CD14-positive monocyte (primary cell): ENCODE data around the gene WIPI1. TPM values are rescaled to one million over a fixed set of nuclear protein-coding genes. Genes with fewer than 3 reads are reported as not detected.

Experiments
- DNase-seq, 3 donors: peaks; one replicate each; pipeline ENCODE4 v3.0.0-alpha.2; 2011 to 2022
- H2AFZ ChIP-seq: 2 replicates; pipeline ENCODE4 v1.6.0; 2012; ENCODE audit warnings: mild to moderate bottlenecking, low read depth, low read length, inconsistent platforms; ENCODE audit not compliant: insufficient read depth, poor library complexity, severe bottlenecking
- H3K27ac ChIP-seq, 2 donors: 1 replicate in 1 of 2; 2 replicates in 1 of 2; pipeline ENCODE4 v1.5.1; 2012 to 2013; ENCODE audit warnings: low read length in 2 of 2, control low read depth in 1 of 2, inconsistent platforms in 1 of 2, low read depth in 1 of 2, mild to moderate bottlenecking in 1 of 2
- H3K27me3 ChIP-seq, 2 donors: one replicate each; pipeline versions ENCODE4 v1.6.0 to v1.6.1; 2011 to 2013; ENCODE audit warnings: low read length in 2 of 2; ENCODE audit not compliant: control insufficient read depth in 2 of 2, insufficient read depth in 2 of 2
- H3K36me3 ChIP-seq, 2 donors: replicated peaks in 1 of 2; 1 replicate in 1 of 2; 2 replicates in 1 of 2; pipeline versions ENCODE4 v1.5.1 to v1.6.1; 2012 to 2013; ENCODE audit warnings: low read length in 2 of 2, control low read depth in 1 of 2, inconsistent platforms in 1 of 2, mild to moderate bottlenecking in 1 of 2; ENCODE audit not compliant: insufficient read depth in 2 of 2, control insufficient read depth in 1 of 2
- H3K4me1 ChIP-seq, 2 donors: 1 replicate in 1 of 2; 2 replicates in 1 of 2; pipeline versions ENCODE4 v1.5.1 to v1.6.1; 2012 to 2013; ENCODE audit warnings: low read length in 2 of 2, control low read depth in 1 of 2, inconsistent platforms in 1 of 2, mild to moderate bottlenecking in 1 of 2, moderate library complexity in 1 of 2; ENCODE audit not compliant: insufficient read depth in 2 of 2, control insufficient read depth in 1 of 2
- H3K4me2 ChIP-seq: replicated peaks from 2 replicates; pipeline ENCODE3; 2012; ENCODE audit warnings: low read length, moderate library complexity, mild to moderate bottlenecking; ENCODE audit not compliant: poor library complexity, severe bottlenecking; ENCODE audit errors: extremely low read depth
- H3K4me3 ChIP-seq, 3 experiments: fragments of 200-600 bp in 1 of 3; sonication (generic) in 1 of 3; replicated peaks in 1 of 3; 1 replicate in 2 of 3; 2 replicates in 1 of 3; pipeline ENCODE4 v1.5.1; 2011 to 2013; ENCODE audit warnings: low read length in 3 of 3, mild to moderate bottlenecking in 3 of 3, control low read depth in 2 of 3, low read depth in 2 of 3, inconsistent platforms in 1 of 3, moderate library complexity in 1 of 3
- H3K79me2 ChIP-seq: 2 replicates; pipeline ENCODE4 v1.6.0; 2012; ENCODE audit warnings: mild to moderate bottlenecking, control low read depth, inconsistent platforms, low read length, moderate library complexity; ENCODE audit not compliant: insufficient read depth
- H3K9ac ChIP-seq: 2 replicates; pipeline ENCODE4 v1.6.0; 2017; ENCODE audit warnings: low read length, mild to moderate bottlenecking; ENCODE audit not compliant: insufficient read depth, poor library complexity, severe bottlenecking
- H3K9me3 ChIP-seq, 2 donors: replicated peaks in 1 of 2; 1 replicate in 1 of 2; 2 replicates in 1 of 2; pipeline versions ENCODE4 v1.5.1 to v1.6.1; 2012 to 2013; ENCODE audit warnings: low read length in 2 of 2, control low read depth in 1 of 2; ENCODE audit not compliant: control insufficient read depth in 1 of 2, insufficient read depth in 1 of 2
- H4K20me1 ChIP-seq: 2 replicates; pipeline ENCODE4 v1.6.0; 2012; ENCODE audit warnings: mild to moderate bottlenecking, low read length, control low read depth, moderate library complexity; ENCODE audit not compliant: insufficient read depth
- H3K27ac Mint-ChIP-seq, 7 donors: one replicate each; pipeline ENCODE4 v1.8.0; 2020; ENCODE audit warnings: mild to moderate bottlenecking in 7 of 7, mixed read lengths in 7 of 7, moderate library complexity in 6 of 7, inconsistent platforms in 2 of 7
- H3K27me3 Mint-ChIP-seq, 3 donors: one replicate each; pipeline ENCODE4 v1.8.0; 2021 to 2022; ENCODE audit warnings: low read depth in 3 of 3, mild to moderate bottlenecking in 3 of 3, mixed read lengths in 3 of 3, moderate library complexity in 3 of 3, inconsistent platforms in 1 of 3
- H3K36me3 Mint-ChIP-seq, 2 donors: one replicate each; pipeline ENCODE4 v1.8.0; 2020; ENCODE audit warnings: mixed read lengths in 2 of 2, inconsistent platforms in 1 of 2, mild to moderate bottlenecking in 1 of 2
- H3K4me1 Mint-ChIP-seq: one replicate; pipeline ENCODE4 v1.8.0; 2020; ENCODE audit warnings: mild to moderate bottlenecking, mixed read lengths
- H3K4me3 Mint-ChIP-seq, 2 donors: one replicate each; pipeline ENCODE4 v1.8.0; 2020; ENCODE audit warnings: mild to moderate bottlenecking in 2 of 2, mixed read lengths in 2 of 2, moderate library complexity in 1 of 2
- H3K9me3 Mint-ChIP-seq, 7 donors: one replicate each; pipeline ENCODE4 v1.8.0; 2020 to 2022; ENCODE audit warnings: mixed read lengths in 7 of 7, mild to moderate bottlenecking in 6 of 7, moderate library complexity in 6 of 7, inconsistent platforms in 2 of 7
- WGBS: methylation state at CpG from one replicate; pipeline ENCODE4 v1.1.5; 2013; ENCODE audit warnings: missing lambda C conversion rate; ENCODE audit not compliant: insufficient coverage; 5-methylcytosine and 5-hydroxymethylcytosine counted together
- intact Hi-C, 2 donors: fragments of 100-400 bp; cut with micrococcal nuclease; formaldehyde crosslinking; loops; one replicate each; pipeline versions ENCODE4 v1.15.0 to v1.15.1; 2023
- polyA plus RNA-seq, 3 donors: library from polyadenylated mRNA; depleted of rRNA in 1 of 3; unstranded in 2 of 3; stranded (reverse) in 1 of 3; fragments of 300-500 nt in 2 of 3; fragments of >200 nt in 1 of 3; fragmentation: Illumina TruSeq in 2 of 3; gene quantifications; 1 replicate in 2 of 3; 2 replicates in 1 of 3; pipeline ENCODE4 v1.2.3, GENCODE V29; 2012 to 2021
- TF ChIP-seq, protein P1 (sequence below): fragments of 200-600 bp; IDR thresholded peaks from one replicate; pipeline ENCODE4 v1.8.0; 2022; ENCODE audit warnings: antibody characterized with exemption, mild to moderate bottlenecking

Gene WIPI1
- polyA plus RNA-seq, 3 donors, result 19.9 to 31.9 (median 22.1) TPM

DNA sequence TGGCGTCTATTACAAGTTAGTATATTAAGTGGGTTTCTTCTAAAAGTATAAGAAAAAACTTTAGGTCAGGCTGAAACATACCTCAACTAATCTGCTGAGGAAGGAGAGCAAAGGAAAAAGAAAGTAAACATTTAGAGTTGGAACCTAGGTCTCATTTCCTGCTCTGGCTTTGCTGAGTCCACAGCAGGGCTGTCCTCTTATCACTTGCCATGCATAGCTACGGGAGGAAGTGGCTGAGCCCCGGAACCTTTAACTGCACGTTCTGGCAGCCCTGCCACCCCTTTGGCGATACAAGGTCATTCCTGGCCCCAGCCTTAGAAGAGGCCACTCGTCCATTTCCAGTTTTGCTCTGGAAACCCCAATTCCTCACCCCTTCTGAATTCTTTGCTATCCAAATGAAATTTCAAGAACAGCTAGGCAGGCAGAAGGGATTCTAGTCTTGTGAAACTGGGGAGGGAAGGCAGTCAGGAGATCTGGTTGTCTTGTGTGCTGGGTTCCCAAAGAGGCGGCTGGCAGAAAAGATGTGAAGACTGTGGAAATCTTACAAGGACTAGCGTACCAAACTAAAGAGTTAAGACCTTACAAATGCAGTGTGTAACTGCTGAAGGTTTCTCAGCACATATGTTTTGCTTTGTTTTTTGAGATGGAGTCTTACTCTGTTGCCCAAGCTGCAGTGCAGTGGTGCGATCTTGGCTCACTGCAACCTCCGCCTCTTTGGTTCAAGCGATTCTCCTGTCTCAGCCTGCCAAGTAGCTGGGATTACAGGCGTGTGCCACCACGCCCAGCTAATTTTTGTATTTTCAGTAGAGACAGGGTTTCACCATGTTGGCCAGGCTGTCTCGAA lies 19.1 kb downstream of the WIPI1 start:
- intact Hi-C loops, result loop anchor here (5.0 kb wide), 1 partner anchor 176 kb away; no protein-coding TSS in a partner anchor
- no peaks in the 10 kb centered on the region for H3K9me3 Mint-ChIP-seq
- peaks cover 62% of the 10 kb centered on the region for H3K4me1 Mint-ChIP-seq
- H3K4me3 Mint-ChIP-seq, result peak overlapping the region; percentile 68 to 82
- Histone ChIP-seq H4K20me1 (no peaks in the 10 kb centered on the region), H3K79me2 (no peaks in the 10 kb centered on the region), H3K4me1 (peaks cover 62 to 66% of the 10 kb centered on the region in 2 donors), H3K4me3 (peak overlapping the region; percentile 13 to 68 (median 49)), H3K27me3 (no peaks in the 10 kb centered on the region), H2AFZ (peak overlapping the region; percentile 70), H3K9ac (peak overlapping the region; percentile 55), H3K36me3 (peaks cover 23 to 33% of the 10 kb centered on the region in 2 donors), H3K27ac (peak overlapping the region; percentile 81 to 89), H3K4me2 (peak overlapping the region; percentile 70), H3K9me3 (no peaks in the 10 kb centered on the region)
- WGBS, result 57% methylated on average over 10 of the region's 14 CpGs
- H3K36me3 Mint-ChIP-seq, result peaks cover 30 to 38% of the 10 kb centered on the region in 2 donors
- TF ChIP-seq, protein P1, sequence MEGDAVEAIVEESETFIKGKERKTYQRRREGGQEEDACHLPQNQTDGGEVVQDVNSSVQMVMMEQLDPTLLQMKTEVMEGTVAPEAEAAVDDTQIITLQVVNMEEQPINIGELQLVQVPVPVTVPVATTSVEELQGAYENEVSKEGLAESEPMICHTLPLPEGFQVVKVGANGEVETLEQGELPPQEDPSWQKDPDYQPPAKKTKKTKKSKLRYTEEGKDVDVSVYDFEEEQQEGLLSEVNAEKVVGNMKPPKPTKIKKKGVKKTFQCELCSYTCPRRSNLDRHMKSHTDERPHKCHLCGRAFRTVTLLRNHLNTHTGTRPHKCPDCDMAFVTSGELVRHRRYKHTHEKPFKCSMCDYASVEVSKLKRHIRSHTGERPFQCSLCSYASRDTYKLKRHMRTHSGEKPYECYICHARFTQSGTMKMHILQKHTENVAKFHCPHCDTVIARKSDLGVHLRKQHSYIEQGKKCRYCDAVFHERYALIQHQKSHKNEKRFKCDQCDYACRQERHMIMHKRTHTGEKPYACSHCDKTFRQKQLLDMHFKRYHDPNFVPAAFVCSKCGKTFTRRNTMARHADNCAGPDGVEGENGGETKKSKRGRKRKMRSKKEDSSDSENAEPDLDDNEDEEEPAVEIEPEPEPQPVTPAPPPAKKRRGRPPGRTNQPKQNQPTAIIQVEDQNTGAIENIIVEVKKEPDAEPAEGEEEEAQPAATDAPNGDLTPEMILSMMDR, result no peak
- no peaks in the 10 kb centered on the region for H3K27me3 Mint-ChIP-seq
- peak; percentile 52 to 73 (median 65) for DNase-seq
- H3K27ac Mint-ChIP-seq, result peak overlapping the region; percentile 87 to 93 (median 89)

DNA sequence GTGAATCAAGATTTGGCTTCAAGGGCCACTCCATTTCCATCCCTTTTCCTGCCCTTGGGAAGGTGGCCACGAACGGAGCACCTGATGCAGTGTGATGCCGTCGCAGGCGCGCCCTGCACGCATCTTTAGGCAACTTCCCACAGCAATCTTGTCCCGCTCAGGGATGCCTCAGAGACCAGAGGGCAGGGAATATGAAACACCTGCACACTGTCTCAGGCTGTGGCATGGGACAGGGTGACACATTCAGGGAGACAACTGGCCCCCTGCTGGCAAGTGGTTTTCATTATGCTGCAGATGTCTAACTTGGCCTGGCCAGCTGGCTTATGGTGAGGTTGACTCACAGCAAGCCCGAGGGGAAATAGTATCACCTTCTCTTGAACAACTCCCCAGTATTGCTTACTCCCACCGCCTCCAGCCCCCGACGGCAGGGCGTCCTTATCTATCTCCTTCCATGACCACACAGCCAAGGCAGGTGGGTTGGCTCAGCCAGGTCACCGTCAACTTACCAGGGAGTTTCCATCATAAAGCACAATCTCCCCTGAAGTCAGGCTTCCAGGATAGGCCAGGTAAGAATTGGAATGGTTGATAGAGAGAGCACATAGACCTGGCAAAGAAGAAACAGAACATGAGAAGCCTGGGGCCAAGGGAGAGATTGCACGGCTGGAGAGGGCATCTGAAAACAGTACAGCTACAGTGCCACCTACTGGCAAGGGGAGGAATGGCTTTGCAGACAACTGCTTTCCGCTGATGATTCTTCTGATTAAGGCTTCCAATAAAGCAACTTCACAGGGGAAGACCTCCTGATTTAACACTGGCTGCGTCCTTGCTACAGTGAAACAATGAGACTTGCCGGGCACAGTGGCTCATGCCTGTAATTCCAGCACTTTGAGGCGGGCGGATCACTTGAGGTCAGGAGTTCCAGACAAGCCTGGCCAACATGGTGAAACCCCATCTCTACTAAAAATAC lies 21.1 kb downstream of the WIPI1 start:
- Mint-ChIP-seq H3K4me3 (peak overlapping the region; percentile 13 to 59), H3K27ac (peak overlapping the region; percentile 8 to 80 (median 52)), H3K27me3 (peaks cover 0 to 3% (median 1%) of the 10 kb centered on the region in 3 donors), H3K9me3 (no peaks in the 10 kb centered on the region), H3K4me1 (peaks cover 46% of the 10 kb centered on the region), H3K36me3 (peaks cover 47 to 50% of the 10 kb centered on the region in 2 donors)
- H4K20me1 ChIP-seq, result no peaks in the 10 kb centered on the region
- H3K27me3 ChIP-seq, result no peaks in the 10 kb centered on the region
- TF ChIP-seq, protein P1, result peak; percentile 89
- H3K4me3 ChIP-seq, result no peak overlapping the region
- H3K4me2 ChIP-seq, result no peak overlapping the region
- no peaks in the 10 kb centered on the region for H3K79me2 ChIP-seq
- H3K36me3 ChIP-seq, result peaks cover 42 to 48% of the 10 kb centered on the region in 2 donors
- no peak overlapping the region for H3K27ac ChIP-seq
- no peak overlapping the region for H3K9ac ChIP-seq
- peaks cover 45 to 50% of the 10 kb centered on the region in 2 donors for H3K4me1 ChIP-seq
- 69% methylated on average over 11 of the region's 20 CpGs for WGBS
- H3K9me3 ChIP-seq, result no peaks in the 10 kb centered on the region
- intact Hi-C loops, result loop anchor here (5.0 kb wide), 1 partner anchor 174 kb away; no protein-coding TSS in a partner anchor
- DNase-seq, result peak; percentile 65 to 76 (median 73)
- H2AFZ ChIP-seq, result no peak overlapping the region
